Peyer's patch (tissue), 4 donors: Measurements from ENCODE around the gene LUC7L3.

Source experiments
- POLR2A ChIP-seq, 2 donors: fragments of 450-650 bp; IDR thresholded peaks; one replicate each; pipeline ENCODE4 v1.5.1; 2017; ENCODE audit warnings: antibody characterized with exemption in 2 of 2, mild to moderate bottlenecking in 2 of 2, moderate library complexity in 2 of 2
- TF ChIP-seq, protein P1 (sequence below), 6 experiments: fragments of 450-650 bp in 4 of 6; fragments of 200-600 bp in 2 of 6; sonication (generic) in 1 of 6; IDR thresholded peaks; one replicate each; pipeline ENCODE4 v1.5.1; 2017 to 2019; ENCODE audit warnings: antibody characterized with exemption in 6 of 6, mild to moderate bottlenecking in 3 of 6, moderate library complexity in 1 of 6

DNA sequence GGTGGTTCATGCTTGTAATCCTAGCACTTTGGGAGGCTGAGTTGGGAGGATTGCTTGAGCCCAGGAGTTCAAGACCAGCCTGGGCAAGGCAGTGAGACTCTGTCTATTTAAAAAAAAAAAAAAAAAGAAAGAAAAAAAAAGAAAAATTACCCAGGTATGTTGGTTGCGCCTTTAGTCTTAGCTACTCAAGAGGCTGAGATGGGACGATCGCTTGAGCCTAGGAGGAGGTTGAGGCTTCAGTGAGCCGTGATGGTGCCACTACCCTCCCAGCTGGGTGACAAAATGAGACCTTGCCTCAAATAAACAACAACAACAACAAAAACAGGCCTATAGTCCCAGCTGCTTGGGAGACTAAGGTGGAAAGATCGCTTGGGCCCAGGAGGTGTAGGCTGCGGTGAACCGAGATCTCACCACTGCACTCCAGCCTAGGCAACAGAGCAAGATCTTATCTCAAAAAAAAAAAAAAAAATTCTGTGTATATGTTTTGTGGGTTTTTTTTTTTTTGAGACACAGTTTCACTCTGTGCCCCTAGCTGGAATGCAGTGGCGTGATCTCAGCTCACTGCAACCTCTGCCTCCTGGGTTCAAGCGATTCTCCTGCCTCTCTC, 60.4 kb downstream of the LUC7L3 start:
- TF ChIP-seq, protein P1, sequence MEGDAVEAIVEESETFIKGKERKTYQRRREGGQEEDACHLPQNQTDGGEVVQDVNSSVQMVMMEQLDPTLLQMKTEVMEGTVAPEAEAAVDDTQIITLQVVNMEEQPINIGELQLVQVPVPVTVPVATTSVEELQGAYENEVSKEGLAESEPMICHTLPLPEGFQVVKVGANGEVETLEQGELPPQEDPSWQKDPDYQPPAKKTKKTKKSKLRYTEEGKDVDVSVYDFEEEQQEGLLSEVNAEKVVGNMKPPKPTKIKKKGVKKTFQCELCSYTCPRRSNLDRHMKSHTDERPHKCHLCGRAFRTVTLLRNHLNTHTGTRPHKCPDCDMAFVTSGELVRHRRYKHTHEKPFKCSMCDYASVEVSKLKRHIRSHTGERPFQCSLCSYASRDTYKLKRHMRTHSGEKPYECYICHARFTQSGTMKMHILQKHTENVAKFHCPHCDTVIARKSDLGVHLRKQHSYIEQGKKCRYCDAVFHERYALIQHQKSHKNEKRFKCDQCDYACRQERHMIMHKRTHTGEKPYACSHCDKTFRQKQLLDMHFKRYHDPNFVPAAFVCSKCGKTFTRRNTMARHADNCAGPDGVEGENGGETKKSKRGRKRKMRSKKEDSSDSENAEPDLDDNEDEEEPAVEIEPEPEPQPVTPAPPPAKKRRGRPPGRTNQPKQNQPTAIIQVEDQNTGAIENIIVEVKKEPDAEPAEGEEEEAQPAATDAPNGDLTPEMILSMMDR (IDR thresholded peaks at IDR 0.05) = no peak
- TF ChIP-seq POLR2A (IDR thresholded peaks at IDR 0.05) = no peak
